COLO668 (cell line): ENCODE data around the gene PDSS1.

Experiments used
- DNase-seq: peaks from one replicate; lab custom pipeline; 2025; ENCODE audit not compliant: unreplicated experiment; lab: John Stamatoyannopoulos, UW

Gene PDSS1

GRCh38 chr10:26792758-26793495, 95.4 kb downstream of the PDSS1 start:
- no peak for DNase-seq
